ENCODE results near the gene TMEM245. TPM values are rescaled to one million over a fixed set of nuclear protein-coding genes. Genes with fewer than 3 reads are reported as not detected.

The TMEM245 gene
- total and polyA plus RNA-seq, 2 donors (not counting 3 experiments of a cell fraction or from before 2014, with no cell fraction given): 44.2 to 48.0 TPM

DNA sequence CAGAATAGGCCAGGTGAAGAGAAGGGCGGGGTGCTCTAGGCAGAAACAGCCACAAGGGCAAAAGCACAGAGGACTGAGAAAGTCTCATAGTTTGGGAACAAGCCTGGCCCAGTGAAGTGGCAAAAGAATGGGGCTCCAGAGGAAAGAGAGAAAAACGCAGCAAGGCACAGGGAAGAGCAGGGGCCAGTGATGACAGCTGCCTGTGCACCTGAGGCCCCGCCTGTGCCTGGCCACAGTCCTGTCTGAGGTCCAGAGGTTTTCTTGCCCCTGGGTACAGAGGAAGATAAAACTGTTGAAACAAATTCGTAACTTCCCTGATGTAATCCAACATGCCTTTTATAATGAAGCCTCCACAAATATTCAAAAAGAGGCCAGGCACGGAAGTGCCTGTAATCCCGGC, 25.3 kb upstream of the TMEM245 start:
- CTCF ChIA-PET: interaction anchor here (0.9 kb wide), 1 partner anchor 137 kb away, joined by 4 read pairs; no protein-coding TSS in a partner anchor
- dilution Hi-C loops (cut with MboI; ENCODE audit: extremely low pct_ligation_motif_present, low sequenced_read_pairs): no loop called here

More for the DNA sequence above, 25.3 kb upstream of the TMEM245 start:
- TF ChIP-seq POLR2AphosphoS5 (IDR thresholded peaks at IDR 0.05; ENCODE audit: insufficient read depth, low read depth, low read length) (no peak), POLR2A (IDR thresholded peaks at IDR 0.05; ENCODE audit: low read depth, low read length) (no peak), MAX (IDR thresholded peaks at IDR 0.05; ENCODE audit: insufficient read depth, insufficient read length) (no peak), EZH2 (IDR thresholded peaks at IDR 0.05; ENCODE audit: borderline replicate concordance, low read depth, low read length, severe bottlenecking) (no peak), MYC (IDR thresholded peaks at IDR 0.05; ENCODE audit: low read depth, low read length) (no peak), FOS (IDR thresholded peaks at IDR 0.05; ENCODE audit: borderline replicate concordance, insufficient read depth, low read length) (no peak), GATA2 (IDR thresholded peaks at IDR 0.05; ENCODE audit: insufficient read depth, insufficient read length, low read depth, low read length) (no peak), JUN (IDR thresholded peaks at IDR 0.05; ENCODE audit: borderline replicate concordance, insufficient read depth, insufficient read length, low read depth) (no peak)
- TF ChIP-seq, protein P1, sequence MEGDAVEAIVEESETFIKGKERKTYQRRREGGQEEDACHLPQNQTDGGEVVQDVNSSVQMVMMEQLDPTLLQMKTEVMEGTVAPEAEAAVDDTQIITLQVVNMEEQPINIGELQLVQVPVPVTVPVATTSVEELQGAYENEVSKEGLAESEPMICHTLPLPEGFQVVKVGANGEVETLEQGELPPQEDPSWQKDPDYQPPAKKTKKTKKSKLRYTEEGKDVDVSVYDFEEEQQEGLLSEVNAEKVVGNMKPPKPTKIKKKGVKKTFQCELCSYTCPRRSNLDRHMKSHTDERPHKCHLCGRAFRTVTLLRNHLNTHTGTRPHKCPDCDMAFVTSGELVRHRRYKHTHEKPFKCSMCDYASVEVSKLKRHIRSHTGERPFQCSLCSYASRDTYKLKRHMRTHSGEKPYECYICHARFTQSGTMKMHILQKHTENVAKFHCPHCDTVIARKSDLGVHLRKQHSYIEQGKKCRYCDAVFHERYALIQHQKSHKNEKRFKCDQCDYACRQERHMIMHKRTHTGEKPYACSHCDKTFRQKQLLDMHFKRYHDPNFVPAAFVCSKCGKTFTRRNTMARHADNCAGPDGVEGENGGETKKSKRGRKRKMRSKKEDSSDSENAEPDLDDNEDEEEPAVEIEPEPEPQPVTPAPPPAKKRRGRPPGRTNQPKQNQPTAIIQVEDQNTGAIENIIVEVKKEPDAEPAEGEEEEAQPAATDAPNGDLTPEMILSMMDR (IDR thresholded peaks at IDR 0.05; ENCODE audit: extremely low read depth in 1 of 2, insufficient read depth in 1 of 2, low read depth in 1 of 2, low read length in 2 of 2): no peak
- Histone ChIP-seq H3K36me3 (ENCODE audit: control insufficient read depth in 2 of 2, extremely low read depth in 1 of 2, insufficient read depth in 2 of 2, low read length in 2 of 2) (no peaks in the 10 kb centered on the region), H3K4me2 (ENCODE audit: insufficient read depth, low read length) (no peak overlapping the region), H3K4me1 (ENCODE audit: control insufficient read depth, extremely low read depth, insufficient read depth, low read length) (no peaks in the 10 kb centered on the region), H3K9me3 (replicated peaks; ENCODE audit: control insufficient read depth, insufficient read depth, low read length) (no peaks in the 10 kb centered on the region), H3K27ac (ENCODE audit: insufficient read depth, low read depth, low read length) (no peak overlapping the region), H3K4me3 (replicated peaks in 1 of 3; ENCODE audit: insufficient read depth in 1 of 3, low read depth in 1 of 3, low read length in 3 of 3) (no peak overlapping the region), H3K79me2 (ENCODE audit: control insufficient read depth, insufficient read depth, low read length) (no peaks in the 10 kb centered on the region), H2AFZ (ENCODE audit: low read depth, low read length) (no peak overlapping the region), H3K27me3 (ENCODE audit: control insufficient read depth in 2 of 2, insufficient read depth in 2 of 2, low read length in 2 of 2) (peaks cover 6 to 10% of the 10 kb centered on the region in 2 experiments), H3K9ac (replicated peaks; ENCODE audit: extremely low read depth, insufficient read depth, low read length) (no peak overlapping the region), H4K20me1 (replicated peaks; ENCODE audit: control insufficient read depth, extremely low read depth, insufficient read depth, low read length) (no peaks in the 10 kb centered on the region), H3K9me1 (replicated peaks; ENCODE audit: control insufficient read depth, extremely low read depth, insufficient read depth, low read length) (no peaks in the 10 kb centered on the region)
- no TSS peak for BruUV-seq (replicated peaks)
- POLR2A ChIA-PET: no interaction called here
- intact Hi-C loops (cut with micrococcal nuclease): no loop called here
- DNase-seq (ENCODE audit: low read depth, low spot score) (no peak), FAIRE-seq (no peak)
